Body of pancreas (tissue), 4 donors: Measurements from ENCODE around the gene SH3PXD2A.

Source experiments
- CTCF ChIP-seq, 7 experiments: fragments of 450-650 bp in 4 of 7; fragments of 200-600 bp in 3 of 7; sonication (generic) in 3 of 7; IDR thresholded peaks; one replicate each; pipeline ENCODE4 v1.5.1; 2016 to 2019; ENCODE audit warnings: antibody characterized with exemption in 7 of 7
- POLR2A ChIP-seq, 3 donors: fragments of 450-650 bp; IDR thresholded peaks; one replicate each; pipeline ENCODE4 v1.6.1; 2016; ENCODE audit warnings: antibody characterized with exemption in 3 of 3, mild to moderate bottlenecking in 2 of 3

- TF ChIP-seq CTCF (IDR thresholded peaks at IDR 0.05), result no peak
- peak in 2 of 3 donors; percentile 12 to 21 for TF ChIP-seq POLR2A (IDR thresholded peaks at IDR 0.05)
These were observed 300.7 kb downstream of the SH3PXD2A start for GRCh38 chr10:103554488-103555324.
